Mucosa of descending colon (tissue), 3 donors: ENCODE results near the gene NDRG4. TPM values are rescaled to one million over a fixed set of nuclear protein-coding genes. Genes with fewer than 3 reads are reported as not detected.
A peak's percentile ranks its signal among the peaks of the same experiment; 100 is the strongest.

Experiments used
- ATAC-seq: fragments of 200-7000 bp; cut with Tn5 transposase; one replicate; pipeline ENCODE4 v1.9.1; 2020; ENCODE audit warnings: mild to moderate bottlenecking, moderate library complexity
- DNase-seq, 3 donors: peaks; one replicate each; pipeline ENCODE4 v3.0.0-alpha.2; 2020
- H3K36me3 ChIP-seq: fragments of 200-600 bp; one replicate; pipeline ENCODE4 v1.8.0; 2021; ENCODE audit warnings: low read depth, mild to moderate bottlenecking
- H3K4me1 ChIP-seq: fragments of 200-600 bp; one replicate; pipeline ENCODE4 v1.8.0; 2021; ENCODE audit warnings: low read depth, mild to moderate bottlenecking
- H3K4me3 ChIP-seq: fragments of 200-600 bp; one replicate; pipeline ENCODE4 v1.8.0; 2021; ENCODE audit warnings: mild to moderate bottlenecking
- H3K9me3 ChIP-seq: fragments of 200-600 bp; one replicate; pipeline ENCODE4 v1.8.0; 2021; ENCODE audit warnings: mild to moderate bottlenecking
- CTCF ChIP-seq: fragments of 200-600 bp; IDR thresholded peaks from one replicate; pipeline ENCODE4 v1.8.0; 2022; ENCODE audit warnings: antibody characterized with exemption, mild to moderate bottlenecking
- intact Hi-C, 2 donors: fragments of 100-400 bp; cut with DNase I in 1 of 2; cut with micrococcal nuclease in 1 of 2; formaldehyde crosslinking; loops; one replicate each; pipeline versions ENCODE4 v1.11.0 to v1.11.1; 2022; cut with DNase I, micrococcal nuclease
- total RNA-seq, 3 donors: library from RNA; stranded (reverse); fragmentation: NEBNext Ultra II Directional in 2 of 3; extraction: Animal tissue kit (Norgen Biotek cat#: 25700) in 2 of 3; gene quantifications; one replicate each; pipeline versions ENCODE4 v1.2.1 to v1.2.4, GENCODE V29; 2021 to 2023
- donor health status: DM: no; HTN: no; CAD: no; lungs with moderate emphysema.
- donor health status: DM: no; HTN: no; CAD: no.
- donor health status: DM: no; HTN: yes; CAD: no.

The NDRG4 gene
- total RNA-seq, 3 donors from 2014 or later, result 3.0 to 15.8 (median 3.6) TPM

DNA sequence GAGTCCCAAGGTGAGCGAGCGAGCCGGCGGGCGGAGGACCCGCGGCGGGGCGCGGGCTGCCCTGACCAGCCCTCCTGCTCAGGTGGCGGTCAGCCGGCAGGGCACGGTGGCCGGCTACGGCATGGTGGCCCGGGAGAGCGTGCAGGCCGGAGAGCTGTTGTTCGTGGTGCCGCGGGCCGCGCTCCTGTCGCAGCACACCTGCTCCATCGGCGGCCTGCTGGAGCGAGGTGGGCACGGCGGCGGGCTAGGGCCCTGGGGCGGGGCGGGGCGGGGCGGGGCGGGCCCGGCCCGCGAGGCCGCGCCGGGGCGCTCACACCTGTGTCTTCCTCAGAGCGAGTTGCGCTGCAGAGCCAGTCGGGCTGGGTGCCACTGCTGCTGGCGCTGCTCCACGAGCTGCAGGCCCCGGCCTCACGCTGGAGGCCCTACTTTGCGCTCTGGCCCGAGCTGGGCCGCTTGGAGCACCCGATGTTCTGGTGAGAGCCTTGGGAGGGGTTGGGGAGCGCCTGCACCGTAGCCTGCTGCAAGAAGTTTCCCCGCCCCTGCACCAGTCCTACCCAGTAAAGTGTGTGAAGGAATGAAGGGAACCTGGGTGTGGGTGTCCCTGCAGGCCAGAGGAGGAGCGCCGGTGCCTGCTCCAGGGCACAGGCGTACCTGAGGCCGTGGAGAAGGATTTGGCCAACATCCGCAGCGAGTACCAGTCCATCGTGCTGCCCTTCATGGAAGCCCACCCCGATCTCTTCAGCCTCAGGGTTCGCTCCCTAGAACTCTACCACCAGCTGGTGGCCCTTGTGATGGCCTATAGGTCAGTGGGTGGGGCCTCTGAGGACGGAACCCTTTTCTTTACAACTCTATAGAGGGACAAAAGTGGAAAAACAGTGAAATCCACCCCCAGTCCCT is 16.2 kb downstream of the NDRG4 start:
- H3K9me3 ChIP-seq, result no peaks in the 10 kb centered on the region

GRCh38 chr16:58516768-58517107 is 16.8 kb downstream of the NDRG4 start:
- no peak for TF ChIP-seq CTCF
- no peak for DNase-seq
- Histone ChIP-seq H3K4me3 (no peak overlapping the region), H3K4me1 (peaks cover 19% of the 10 kb centered on the region), H3K9me3 (no peaks in the 10 kb centered on the region), H3K36me3 (peaks cover 18% of the 10 kb centered on the region)
- intact Hi-C loops, result no loop called here
- ATAC-seq, result no peak

More for the DNA sequence above, 16.2 kb downstream of the NDRG4 start:
- H3K36me3 ChIP-seq, result peaks cover 15% of the 10 kb centered on the region
- H3K4me1 ChIP-seq, result peaks cover 19% of the 10 kb centered on the region
- peak; percentile 84 for ATAC-seq
- intact Hi-C loops, result no loop called here
- TF ChIP-seq CTCF, result no peak
- peak overlapping the region; percentile 56 for H3K4me3 ChIP-seq
- peak; percentile 67 to 84 (median 80) for DNase-seq

DNA sequence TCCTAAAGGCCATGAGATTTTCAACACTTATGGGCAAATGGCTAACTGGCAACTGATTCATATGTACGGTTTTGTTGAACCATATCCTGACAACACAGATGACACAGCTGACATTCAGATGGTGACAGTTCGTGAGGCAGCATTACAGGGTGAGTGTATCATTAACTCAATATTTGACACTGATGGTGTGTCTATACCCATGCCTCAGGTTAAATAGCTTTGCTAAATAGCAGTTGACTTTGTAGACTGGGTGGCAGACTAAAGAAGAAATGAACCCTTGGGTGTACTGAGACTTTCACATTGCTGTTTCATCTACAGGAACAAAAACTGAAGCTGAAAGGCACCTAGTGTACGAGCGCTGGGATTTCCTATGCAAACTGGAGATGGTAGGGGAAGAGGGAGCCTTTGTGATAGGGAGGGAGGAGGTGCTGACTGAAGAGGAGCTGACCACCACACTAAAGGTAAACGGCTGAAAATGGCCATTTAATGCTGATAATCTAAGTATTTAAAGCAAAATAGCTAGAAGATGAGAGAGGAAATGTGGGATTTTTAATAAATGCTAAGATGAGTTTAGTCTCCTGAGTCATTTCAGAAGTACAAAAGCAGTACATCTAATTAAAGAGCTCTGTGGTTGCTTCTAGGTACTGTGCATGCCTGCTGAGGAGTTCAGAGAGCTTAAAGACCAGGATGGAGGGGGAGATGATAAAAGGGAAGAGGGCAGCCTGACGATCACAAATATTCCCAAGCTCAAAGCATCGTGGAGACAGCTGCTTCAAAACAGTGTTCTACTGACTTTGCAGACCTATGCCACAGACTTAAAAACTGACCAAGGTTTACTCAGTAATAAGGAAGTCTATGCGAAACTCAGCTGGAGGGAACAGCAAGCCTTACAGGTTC is 18.4 kb downstream of the NDRG4 start:
- TF ChIP-seq CTCF, result no peak
- no peak for DNase-seq
- Histone ChIP-seq H3K4me1 (peaks cover 19% of the 10 kb centered on the region), H3K36me3 (peaks cover 19% of the 10 kb centered on the region), H3K4me3 (no peak overlapping the region), H3K9me3 (no peaks in the 10 kb centered on the region)
- no peak for ATAC-seq
- intact Hi-C loops, result no loop called here

DNA sequence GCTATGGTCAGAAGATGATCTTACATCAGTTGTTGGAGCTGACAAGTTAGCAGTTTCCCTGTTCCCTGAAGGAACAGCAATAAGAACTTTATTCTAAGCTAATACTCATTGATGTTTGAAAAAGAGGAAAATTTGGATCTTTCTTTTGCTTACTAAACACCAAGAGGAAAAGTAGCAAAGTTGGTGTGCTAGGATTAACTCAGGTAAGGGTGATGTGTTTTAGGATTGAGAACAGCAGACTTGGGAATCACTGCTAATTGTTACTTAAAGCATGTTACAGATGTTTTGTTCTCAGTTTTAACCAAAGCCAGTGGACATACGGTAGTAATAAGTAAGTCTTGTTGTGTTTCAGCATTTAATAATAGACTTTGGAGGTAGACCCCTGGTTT is 19.0 kb downstream of the NDRG4 start:
- Histone ChIP-seq H3K36me3 (peaks cover 19% of the 10 kb centered on the region), H3K9me3 (no peaks in the 10 kb centered on the region), H3K4me3 (no peak overlapping the region), H3K4me1 (peaks cover 19% of the 10 kb centered on the region)
- TF ChIP-seq CTCF, result no peak
- ATAC-seq (no peak), DNase-seq (no peak)
- intact Hi-C loops, result no loop called here

GRCh38 chr16:58519707-58520106 is 19.8 kb downstream of the NDRG4 start:
- ATAC-seq, result no peak
- Histone ChIP-seq H3K9me3 (no peaks in the 10 kb centered on the region), H3K36me3 (peaks cover 24% of the 10 kb centered on the region), H3K4me1 (peaks cover 15% of the 10 kb centered on the region), H3K4me3 (no peak overlapping the region)
- no peak for TF ChIP-seq CTCF
- no peak for DNase-seq
- intact Hi-C loops, result no loop called here
